HG03575 (cell line): ENCODE data around the gene TF.

Source experiments
- ATAC-seq: cut with Tn5 transposase; IDR thresholded peaks from one replicate; pipeline ENCODE4 v1.9.1; 2021; ENCODE audit not compliant: unreplicated experiment, insufficient number of reproducible peaks, low FRiP score; ENCODE audit errors: extremely low read depth

The TF gene

GRCh38 chr3:133842158-133842557, 96.0 kb downstream of the TF start:
- ATAC-seq, result no peak

- no peak for ATAC-seq
Measured at GRCh38 chr3:133843634-133844033, 97.4 kb downstream of the TF start.

GRCh38 chr3:133845127-133845526, 98.9 kb downstream of the TF start:
- no peak for ATAC-seq
